Endothelial cell (in vitro differentiated cells): ENCODE data around the gene ECSIT. TPM values are rescaled to one million over a fixed set of nuclear protein-coding genes. Genes with fewer than 3 reads are reported as not detected.

Source experiments
- DNase-seq: peaks from one replicate; pipeline ENCODE4 v3.0.0; 2021; ENCODE audit warnings: low spot score
- H3K27ac Mint-ChIP-seq: one replicate; pipeline ENCODE4 v1.8.0; 2021; ENCODE audit warnings: mixed read lengths, inconsistent platforms; ENCODE audit not compliant: unreplicated experiment
- H3K27me3 Mint-ChIP-seq: one replicate; pipeline ENCODE4 v1.8.0; 2021; ENCODE audit warnings: mild to moderate bottlenecking, moderate library complexity, mixed read lengths, inconsistent platforms; ENCODE audit not compliant: unreplicated experiment
- H3K36me3 Mint-ChIP-seq: one replicate; pipeline ENCODE4 v1.8.0; 2021; ENCODE audit warnings: mild to moderate bottlenecking, low read depth, mixed read lengths, inconsistent platforms; ENCODE audit not compliant: unreplicated experiment
- H3K4me1 Mint-ChIP-seq: one replicate; pipeline ENCODE4 v1.8.0; 2021; ENCODE audit warnings: mild to moderate bottlenecking, mixed read lengths, inconsistent platforms; ENCODE audit not compliant: unreplicated experiment
- H3K4me3 Mint-ChIP-seq: one replicate; pipeline ENCODE4 v1.8.0; 2021; ENCODE audit warnings: mild to moderate bottlenecking, mixed read lengths, inconsistent platforms; ENCODE audit not compliant: unreplicated experiment
- H3K9me3 Mint-ChIP-seq: one replicate; pipeline ENCODE4 v1.8.0; 2021; ENCODE audit warnings: mixed read lengths, inconsistent platforms; ENCODE audit not compliant: unreplicated experiment
- total RNA-seq: library from RNA; stranded (reverse); fragmentation: NEBNext Ultra II Directional; extraction: Animal tissue kit (Norgen Biotek cat#: 25700); gene quantifications from one replicate; pipeline ENCODE4 v1.2.1, GENCODE V29; 2021; ENCODE audit not compliant: unreplicated experiment
- TF ChIP-seq, protein P1 (sequence below): fragments of 200-600 bp; sonication (generic); IDR thresholded peaks from one replicate; pipeline ENCODE4 v1.5.0; 2021; ENCODE audit warnings: antibody characterized with exemption; ENCODE audit not compliant: unreplicated experiment

ECSIT gene
- total RNA-seq, 1 donor from 2014 or later: 16.7 TPM

DNA sequence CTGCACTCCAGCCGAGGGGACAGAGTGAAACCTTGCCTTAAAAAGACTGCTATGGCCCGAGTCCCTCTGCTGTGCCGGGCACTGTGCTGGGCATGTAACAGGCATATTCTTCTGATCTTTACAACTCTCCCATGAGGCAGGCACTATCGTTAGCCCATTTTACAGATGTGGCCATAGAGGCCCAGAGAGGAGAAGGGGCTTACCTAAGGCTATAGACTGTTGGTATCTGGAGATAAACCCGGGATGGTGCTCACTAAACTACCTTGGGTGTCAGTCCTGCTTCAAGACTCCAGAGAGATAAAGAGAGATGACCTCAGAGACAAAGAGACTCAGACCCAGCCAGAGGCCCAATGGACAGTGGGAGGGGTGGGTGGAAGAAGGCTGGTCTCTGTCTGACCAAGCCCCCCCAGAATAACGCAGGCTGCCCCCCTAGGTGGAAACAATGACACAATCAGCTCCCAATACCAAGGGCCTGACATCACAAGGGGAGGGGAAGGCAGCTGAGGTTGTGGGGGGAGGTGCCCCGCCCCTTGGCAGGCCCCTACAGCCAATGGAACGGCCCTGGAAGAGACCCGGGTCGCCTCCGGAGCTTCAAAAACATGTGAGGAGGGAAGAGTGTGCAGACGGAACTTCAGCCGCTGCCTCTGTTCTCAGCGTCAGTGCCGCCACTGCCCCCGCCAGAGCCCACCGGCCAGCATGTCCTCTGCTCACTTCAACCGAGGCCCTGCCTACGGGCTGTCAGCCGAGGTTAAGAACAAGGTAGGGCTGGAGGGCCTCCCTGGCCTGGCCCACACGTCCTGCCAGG is 9.5 kb upstream of the ECSIT start, which contains the start of gene CNN1:
TSS of gene CNN1 (plus strand) at position 620 of the 805 bp plus-strand sequence. CDS start at position 697, 77 bp downstream.
- no peak within 1 kb of the TSS for H3K27ac Mint-ChIP-seq

DNA sequence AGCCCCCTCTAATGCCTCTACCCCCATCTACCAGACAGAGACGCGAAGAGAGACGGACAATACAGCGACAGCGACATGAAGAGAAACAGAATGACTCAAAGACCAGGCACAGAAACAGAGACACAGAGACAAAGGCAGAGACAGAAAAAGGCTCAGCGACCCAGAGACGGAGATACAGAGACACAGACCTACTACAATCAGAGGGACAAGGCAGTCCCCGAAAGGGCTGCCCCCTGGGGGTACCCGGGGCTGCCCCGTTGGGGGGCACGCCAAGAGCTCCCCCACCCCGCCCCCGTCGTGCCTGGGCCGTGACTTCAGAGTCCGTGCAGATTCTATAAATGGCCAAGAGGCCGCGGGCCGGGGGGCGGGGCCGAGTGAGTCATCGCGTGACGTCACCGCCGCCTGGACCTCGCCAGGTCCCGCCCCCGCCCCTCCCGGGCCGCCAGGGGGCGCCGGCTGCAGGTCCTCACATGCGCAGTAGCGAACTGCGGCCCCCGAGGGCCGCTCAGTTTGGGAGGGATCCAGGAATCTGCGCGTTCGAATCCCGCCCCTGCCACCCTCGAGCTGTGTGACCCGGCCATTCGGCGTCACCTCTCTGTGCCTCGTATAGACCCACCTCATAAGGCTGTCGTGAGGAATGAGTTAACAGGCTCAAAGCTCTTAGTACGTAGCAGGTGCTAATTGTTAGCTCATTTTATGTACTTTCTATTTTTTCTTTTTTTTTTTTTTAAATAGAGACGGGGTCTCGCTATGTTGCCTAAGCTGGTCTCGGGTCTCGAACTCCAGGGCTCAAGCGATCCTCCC is 7.1 kb upstream of the ECSIT start:
- Mint-ChIP-seq H3K4me3 (peak overlapping the region; percentile 20), H3K9me3 (no peaks in the 10 kb centered on the region), H3K27me3 (peaks cover 8% of the 10 kb centered on the region), H3K27ac (peak overlapping the region; percentile 82), H3K36me3 (no peaks in the 10 kb centered on the region), H3K4me1 (peaks cover 5% of the 10 kb centered on the region)
- TF ChIP-seq, protein P1, sequence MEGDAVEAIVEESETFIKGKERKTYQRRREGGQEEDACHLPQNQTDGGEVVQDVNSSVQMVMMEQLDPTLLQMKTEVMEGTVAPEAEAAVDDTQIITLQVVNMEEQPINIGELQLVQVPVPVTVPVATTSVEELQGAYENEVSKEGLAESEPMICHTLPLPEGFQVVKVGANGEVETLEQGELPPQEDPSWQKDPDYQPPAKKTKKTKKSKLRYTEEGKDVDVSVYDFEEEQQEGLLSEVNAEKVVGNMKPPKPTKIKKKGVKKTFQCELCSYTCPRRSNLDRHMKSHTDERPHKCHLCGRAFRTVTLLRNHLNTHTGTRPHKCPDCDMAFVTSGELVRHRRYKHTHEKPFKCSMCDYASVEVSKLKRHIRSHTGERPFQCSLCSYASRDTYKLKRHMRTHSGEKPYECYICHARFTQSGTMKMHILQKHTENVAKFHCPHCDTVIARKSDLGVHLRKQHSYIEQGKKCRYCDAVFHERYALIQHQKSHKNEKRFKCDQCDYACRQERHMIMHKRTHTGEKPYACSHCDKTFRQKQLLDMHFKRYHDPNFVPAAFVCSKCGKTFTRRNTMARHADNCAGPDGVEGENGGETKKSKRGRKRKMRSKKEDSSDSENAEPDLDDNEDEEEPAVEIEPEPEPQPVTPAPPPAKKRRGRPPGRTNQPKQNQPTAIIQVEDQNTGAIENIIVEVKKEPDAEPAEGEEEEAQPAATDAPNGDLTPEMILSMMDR: peak; percentile 91
- DNase-seq: peak; percentile 97

More for the DNA sequence above, 9.5 kb upstream of the ECSIT start, which contains the start of gene CNN1:
- H3K27me3 Mint-ChIP-seq: peaks cover 13% of the 10 kb centered on the region
- peaks cover 5% of the 10 kb centered on the region for H3K4me1 Mint-ChIP-seq
- TF ChIP-seq, protein P1: no peak
- no peaks in the 10 kb centered on the region for H3K9me3 Mint-ChIP-seq
- H3K36me3 Mint-ChIP-seq: no peaks in the 10 kb centered on the region
- H3K4me3 Mint-ChIP-seq: peak within 1 kb of the TSS; percentile 62
- DNase-seq: peak; percentile 31

DNA sequence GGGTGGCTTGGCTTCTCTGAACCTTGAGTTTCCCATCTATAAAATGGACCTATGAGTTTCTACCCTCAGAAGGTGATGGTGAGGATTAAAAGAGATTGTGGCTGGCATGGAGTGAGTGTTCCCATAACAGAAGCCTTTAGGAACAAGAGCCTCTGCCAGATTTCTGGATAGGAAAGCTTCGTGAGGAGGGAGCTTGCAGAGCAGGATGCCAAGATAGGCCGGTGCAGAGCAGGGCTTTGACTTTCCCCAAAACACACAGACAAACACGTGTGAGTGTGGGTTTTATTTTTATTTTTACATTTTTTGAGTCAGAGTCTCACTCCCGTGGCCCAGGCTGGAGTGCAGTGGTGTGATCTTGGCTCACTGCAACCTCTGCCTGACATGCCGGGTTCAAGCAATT is 6.0 kb upstream of the ECSIT start:
- H3K27me3 Mint-ChIP-seq: peaks cover 8% of the 10 kb centered on the region
- no peaks in the 10 kb centered on the region for H3K36me3 Mint-ChIP-seq
- H3K4me3 Mint-ChIP-seq: peak overlapping the region; percentile 42
- no peaks in the 10 kb centered on the region for H3K9me3 Mint-ChIP-seq
- DNase-seq: no peak
- H3K4me1 Mint-ChIP-seq: peaks cover 5% of the 10 kb centered on the region
- TF ChIP-seq, protein P1: no peak
- H3K27ac Mint-ChIP-seq: peak overlapping the region; percentile 72

- H3K27ac Mint-ChIP-seq: peak overlapping the region; percentile 72
Measured at GRCh38 chr19:11534538-11534937, 5.6 kb upstream of the ECSIT start.

More at GRCh38 chr19:11534538-11534937, 5.6 kb upstream of the ECSIT start:
- H3K36me3 Mint-ChIP-seq: no peaks in the 10 kb centered on the region
- H3K4me1 Mint-ChIP-seq: peaks cover 5% of the 10 kb centered on the region
- no peaks in the 10 kb centered on the region for H3K9me3 Mint-ChIP-seq
- TF ChIP-seq, protein P1: no peak
- no peak overlapping the region for H3K4me3 Mint-ChIP-seq
- no peak for DNase-seq
- peaks cover 8% of the 10 kb centered on the region for H3K27me3 Mint-ChIP-seq
